ENCODE measurements around the gene ELOVL7.

- no peak for TF ChIP-seq ATF3 (IDR thresholded peaks at IDR 0.05; ENCODE audit: insufficient read depth, low read depth, low read length)
- no peak for TF ChIP-seq POLR2A (IDR thresholded peaks at IDR 0.05; ENCODE audit: control extremely low read depth in 1 of 2, low read depth in 2 of 2, low read length in 2 of 2)
- no peak for TF ChIP-seq FOSL1 (IDR thresholded peaks at IDR 0.05; ENCODE audit: insufficient read depth, low read depth, low read length)
- no peak for TF ChIP-seq HDAC6 (IDR thresholded peaks at IDR 0.05; ENCODE audit: low read depth, low read length)
- no peak for TF ChIP-seq CEBPB (IDR thresholded peaks at IDR 0.05; ENCODE audit: low read depth, low read length)
- no peak for TF ChIP-seq CREB1 (IDR thresholded peaks at IDR 0.05)
- no peak for TF ChIP-seq USF2 (IDR thresholded peaks at IDR 0.05; ENCODE audit: low read length)
- TF ChIP-seq CTCF (IDR thresholded peaks at IDR 0.05; ENCODE audit: control extremely low read depth in 1 of 3, insufficient read depth in 1 of 3, low read depth in 1 of 3, low read length in 3 of 3), result no peak
- no peak for TF ChIP-seq GABPA (IDR thresholded peaks at IDR 0.05; ENCODE audit: borderline replicate concordance, insufficient read depth, low read length)
- no peak for TF ChIP-seq EP300 (IDR thresholded peaks at IDR 0.05; ENCODE audit: borderline replicate concordance in 1 of 2, low read depth in 2 of 2, low read length in 2 of 2)
- no peak for TF ChIP-seq POLR2AphosphoS5 (IDR thresholded peaks at IDR 0.05; ENCODE audit: low read depth, low read length)
- TF ChIP-seq JUND (IDR thresholded peaks at IDR 0.05; ENCODE audit: low read length), result no peak
- no peak for TF ChIP-seq ZNF274 (IDR thresholded peaks at IDR 0.05; ENCODE audit: borderline replicate concordance, extremely low read depth, low read length)
Measured at GRCh38 chr5:60802986-60803385, 41.1 kb downstream of the ELOVL7 start.
